ENCODE measurements around the gene PLPPR1.

DNA sequence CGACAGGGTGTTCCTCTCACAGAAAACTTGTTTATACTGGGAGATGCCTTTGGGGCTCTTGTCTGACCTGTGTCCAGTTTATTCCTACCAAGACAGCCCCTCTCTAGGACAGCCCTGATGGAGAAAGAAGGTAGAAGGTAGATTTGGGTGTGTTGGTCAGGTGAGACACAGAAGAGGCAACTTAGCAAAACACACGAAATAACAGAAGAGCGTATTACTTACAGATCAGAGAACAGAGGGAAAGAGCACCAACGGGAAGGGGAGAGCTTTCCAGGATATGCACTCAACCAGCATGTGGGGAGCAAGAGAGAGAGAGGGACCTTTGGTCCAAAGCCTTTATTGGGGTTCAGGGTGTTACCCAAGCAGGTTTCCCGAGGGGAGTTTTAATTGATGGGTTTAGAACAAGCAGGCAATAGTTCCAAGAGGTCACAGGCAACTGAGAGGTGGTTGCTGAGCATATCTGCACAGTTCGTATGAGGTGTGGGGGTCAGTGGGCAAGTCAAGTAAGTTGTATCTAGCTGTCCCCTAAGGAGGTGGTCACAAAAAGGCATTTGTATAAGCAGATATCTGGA is 324.5 kb downstream of the PLPPR1 start:
- TF ChIP-seq, protein P1, sequence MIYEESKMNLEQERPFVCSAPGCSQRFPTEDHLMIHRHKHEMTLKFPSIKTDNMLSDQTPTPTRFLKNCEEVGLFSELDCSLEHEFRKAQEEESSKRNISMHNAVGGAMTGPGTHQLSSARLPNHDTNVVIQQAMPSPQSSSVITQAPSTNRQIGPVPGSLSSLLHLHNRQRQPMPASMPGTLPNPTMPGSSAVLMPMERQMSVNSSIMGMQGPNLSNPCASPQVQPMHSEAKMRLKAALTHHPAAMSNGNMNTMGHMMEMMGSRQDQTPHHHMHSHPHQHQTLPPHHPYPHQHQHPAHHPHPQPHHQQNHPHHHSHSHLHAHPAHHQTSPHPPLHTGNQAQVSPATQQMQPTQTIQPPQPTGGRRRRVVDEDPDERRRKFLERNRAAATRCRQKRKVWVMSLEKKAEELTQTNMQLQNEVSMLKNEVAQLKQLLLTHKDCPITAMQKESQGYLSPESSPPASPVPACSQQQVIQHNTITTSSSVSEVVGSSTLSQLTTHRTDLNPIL (CRISPR knock-in tag; IDR thresholded peaks at IDR 0.05; ENCODE audit: low read depth): no peak
- TF ChIP-seq ZNF565 (CRISPR knock-in tag; conservative IDR thresholded peaks at IDR 0.05; ENCODE audit: low read depth): no peak
- no peak for TF ChIP-seq RARB (CRISPR knock-in tag; IDR thresholded peaks at IDR 0.05)
- TF ChIP-seq ARNTL (CRISPR knock-in tag; IDR thresholded peaks at IDR 0.05; ENCODE audit: borderline replicate concordance, low read depth): no peak
- TF ChIP-seq ZFP30 (CRISPR knock-in tag; IDR thresholded peaks at IDR 0.05): no peak
- TF ChIP-seq, protein P2, sequence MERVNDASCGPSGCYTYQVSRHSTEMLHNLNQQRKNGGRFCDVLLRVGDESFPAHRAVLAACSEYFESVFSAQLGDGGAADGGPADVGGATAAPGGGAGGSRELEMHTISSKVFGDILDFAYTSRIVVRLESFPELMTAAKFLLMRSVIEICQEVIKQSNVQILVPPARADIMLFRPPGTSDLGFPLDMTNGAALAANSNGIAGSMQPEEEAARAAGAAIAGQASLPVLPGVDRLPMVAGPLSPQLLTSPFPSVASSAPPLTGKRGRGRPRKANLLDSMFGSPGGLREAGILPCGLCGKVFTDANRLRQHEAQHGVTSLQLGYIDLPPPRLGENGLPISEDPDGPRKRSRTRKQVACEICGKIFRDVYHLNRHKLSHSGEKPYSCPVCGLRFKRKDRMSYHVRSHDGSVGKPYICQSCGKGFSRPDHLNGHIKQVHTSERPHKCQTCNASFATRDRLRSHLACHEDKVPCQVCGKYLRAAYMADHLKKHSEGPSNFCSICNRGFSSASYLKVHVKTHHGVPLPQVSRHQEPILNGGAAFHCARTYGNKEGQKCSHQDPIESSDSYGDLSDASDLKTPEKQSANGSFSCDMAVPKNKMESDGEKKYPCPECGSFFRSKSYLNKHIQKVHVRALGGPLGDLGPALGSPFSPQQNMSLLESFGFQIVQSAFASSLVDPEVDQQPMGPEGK (CRISPR knock-in tag; IDR thresholded peaks at IDR 0.05; ENCODE audit: borderline replicate concordance): no peak
- no peak for TF ChIP-seq ZFP3 (CRISPR knock-in tag; IDR thresholded peaks at IDR 0.05)
